KOPT-K1 (cell line): ENCODE measurements around the gene RRBP1.

ENCODE experiments used
- H3K27ac ChIP-seq: fragments of 200-600 bp; sonication (generic); 2 replicates; pipeline ENCODE4 v1.5.1; 2016; ENCODE audit warnings: antibody characterized with exemption, mild to moderate bottlenecking, low read depth, low read length; ENCODE audit not compliant: poor library complexity, severe bottlenecking
- H3K36me3 ChIP-seq: fragments of 200-600 bp; sonication (generic); 2 replicates; pipeline ENCODE4 v1.5.1; 2017; ENCODE audit warnings: antibody characterized with exemption, mild to moderate bottlenecking, low read length, moderate library complexity; ENCODE audit not compliant: insufficient read depth
- H3K9me3 ChIP-seq: fragments of 200-600 bp; sonication (generic); 2 replicates; pipeline ENCODE4 v1.5.1; 2017; ENCODE audit warnings: antibody characterized with exemption, low read length, mild to moderate bottlenecking; ENCODE audit not compliant: insufficient read depth, poor library complexity, severe bottlenecking

The RRBP1 gene

GRCh38 chr20:17635332-17636244 is 46.5 kb downstream of the RRBP1 start:
- H3K36me3 ChIP-seq: peaks cover 83% of the 10 kb centered on the region
- H3K27ac ChIP-seq: no peak overlapping the region
- no peaks in the 10 kb centered on the region for H3K9me3 ChIP-seq

- Histone ChIP-seq H3K27ac (no peak overlapping the region), H3K36me3 (peaks cover 83% of the 10 kb centered on the region), H3K9me3 (no peaks in the 10 kb centered on the region)
These were observed 47.2 kb downstream of the RRBP1 start for GRCh38 chr20:17634661-17635331.

GRCh38 chr20:17633850-17634500 is 48.1 kb downstream of the RRBP1 start:
- Histone ChIP-seq H3K27ac (no peak overlapping the region), H3K36me3 (peaks cover 87% of the 10 kb centered on the region), H3K9me3 (no peaks in the 10 kb centered on the region)

GRCh38 chr20:17633221-17633849 is 48.7 kb downstream of the RRBP1 start:
- no peaks in the 10 kb centered on the region for H3K9me3 ChIP-seq
- peaks cover 88% of the 10 kb centered on the region for H3K36me3 ChIP-seq
- H3K27ac ChIP-seq: no peak overlapping the region

GRCh38 chr20:17631576-17632319 is 50.3 kb downstream of the RRBP1 start:
- Histone ChIP-seq H3K36me3 (peaks cover 97% of the 10 kb centered on the region), H3K9me3 (no peaks in the 10 kb centered on the region), H3K27ac (no peak overlapping the region)

- Histone ChIP-seq H3K9me3 (no peaks in the 10 kb centered on the region), H3K27ac (no peak overlapping the region), H3K36me3 (peaks cover 95% of the 10 kb centered on the region)
These were observed 51.2 kb downstream of the RRBP1 start for GRCh38 chr20:17630806-17631195.

GRCh38 chr20:17630151-17630805 is 51.8 kb downstream of the RRBP1 start:
- Histone ChIP-seq H3K36me3 (peaks cover 89% of the 10 kb centered on the region), H3K27ac (no peak overlapping the region), H3K9me3 (no peaks in the 10 kb centered on the region)

GRCh38 chr20:17629678-17630089 is 52.4 kb downstream of the RRBP1 start:
- Histone ChIP-seq H3K36me3 (peaks cover 88% of the 10 kb centered on the region), H3K9me3 (no peaks in the 10 kb centered on the region), H3K27ac (no peak overlapping the region)

GRCh38 chr20:17629025-17629424 is 53.0 kb downstream of the RRBP1 start:
- H3K36me3 ChIP-seq: peaks cover 88% of the 10 kb centered on the region
- H3K9me3 ChIP-seq: no peaks in the 10 kb centered on the region
- H3K27ac ChIP-seq: no peak overlapping the region

- H3K9me3 ChIP-seq: no peaks in the 10 kb centered on the region
- H3K27ac ChIP-seq: no peak overlapping the region
- peaks cover 86% of the 10 kb centered on the region for H3K36me3 ChIP-seq
These were observed 53.8 kb downstream of the RRBP1 start for GRCh38 chr20:17628101-17628841.

- H3K36me3 ChIP-seq: peaks cover 86% of the 10 kb centered on the region
- H3K9me3 ChIP-seq: no peaks in the 10 kb centered on the region
- H3K27ac ChIP-seq: no peak overlapping the region
These were observed 54.7 kb downstream of the RRBP1 start for GRCh38 chr20:17627101-17627955.

GRCh38 chr20:17626217-17627007 is 55.6 kb downstream of the RRBP1 start:
- Histone ChIP-seq H3K9me3 (no peaks in the 10 kb centered on the region), H3K27ac (no peak overlapping the region), H3K36me3 (peaks cover 86% of the 10 kb centered on the region)
